LNCaP clone FGC (cell line): Measurements from ENCODE around the gene IGHMBP2.

Source experiments
- DNase-seq: peaks from one replicate; pipeline ENCODE4 v3.0.0-alpha.2; 2011; ENCODE audit warnings: low read depth
- H3K4me3 ChIP-seq: 2 replicates; pipeline ENCODE4 v1.5.1; 2011; ENCODE audit warnings: mild to moderate bottlenecking, low read depth, low read length, control low read depth
- CTCF ChIP-seq: IDR thresholded peaks from 2 replicates; pipeline ENCODE4 v1.5.1; 2012; ENCODE audit warnings: mild to moderate bottlenecking; ENCODE audit not compliant: control insufficient read depth, insufficient read depth; ENCODE audit errors: extremely low read depth

Gene IGHMBP2

DNA sequence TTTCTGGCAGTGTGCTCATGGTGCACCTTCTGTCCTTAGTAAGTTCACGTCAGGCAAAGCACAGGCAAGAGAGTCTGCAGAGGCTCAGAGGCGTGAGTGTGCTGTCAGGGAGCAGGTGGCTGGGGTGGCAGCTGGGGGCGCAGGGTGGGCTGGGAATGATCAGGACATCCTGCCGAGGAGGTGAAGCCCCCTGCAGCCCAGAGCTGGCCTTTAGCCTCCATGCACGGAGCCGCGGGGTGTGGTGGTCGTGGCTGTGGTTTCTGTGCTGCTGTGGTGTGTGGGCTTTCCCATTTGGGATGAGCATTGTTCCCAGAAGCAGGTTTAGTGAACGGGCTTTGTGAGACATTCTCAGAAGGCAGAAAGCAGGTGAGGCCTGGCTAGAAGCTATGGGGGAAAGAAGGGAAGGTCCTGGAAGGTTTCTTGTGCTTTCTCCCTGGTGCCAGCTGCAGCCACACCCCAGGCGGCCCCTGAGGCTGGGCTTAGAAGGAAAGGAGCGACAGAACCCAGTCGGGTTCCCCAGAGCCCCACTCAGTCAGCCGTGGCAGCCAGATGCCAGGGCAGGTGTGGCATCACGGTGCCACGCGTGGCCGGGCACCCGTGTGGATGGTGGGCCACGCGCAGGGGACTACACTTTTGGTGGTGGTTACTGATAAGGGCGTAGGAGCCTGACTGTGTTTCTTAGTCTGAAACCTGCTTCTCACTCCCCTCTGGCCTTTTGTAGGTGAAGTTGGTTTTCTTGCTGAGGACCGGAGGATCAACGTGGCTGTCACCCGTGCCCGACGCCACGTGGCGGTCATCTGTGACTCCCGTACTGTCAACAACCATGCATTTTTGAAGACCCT lies 32.0 kb downstream of the IGHMBP2 start:
- no peak for TF ChIP-seq CTCF
- H3K4me3 ChIP-seq: no peak overlapping the region
- no peak for DNase-seq

DNA sequence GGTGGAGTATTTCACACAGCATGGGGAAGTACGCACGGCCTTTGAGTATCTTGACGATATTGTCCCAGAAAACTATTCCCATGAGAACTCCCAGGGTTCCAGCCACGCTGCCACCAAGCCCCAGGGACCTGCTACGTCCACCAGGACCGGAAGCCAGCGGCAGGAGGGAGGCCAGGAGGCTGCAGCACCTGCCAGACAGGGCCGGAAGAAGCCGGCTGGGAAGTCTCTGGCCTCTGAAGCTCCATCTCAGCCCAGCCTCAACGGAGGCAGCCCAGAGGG lies 32.6 kb downstream of the IGHMBP2 start:
- no peak overlapping the region for H3K4me3 ChIP-seq
- no peak for DNase-seq
- TF ChIP-seq CTCF: no peak

GRCh38 chr11:68936676-68937620 lies 33.3 kb downstream of the IGHMBP2 start:
- H3K4me3 ChIP-seq: no peak overlapping the region
- TF ChIP-seq CTCF: no peak
- DNase-seq: no peak

DNA sequence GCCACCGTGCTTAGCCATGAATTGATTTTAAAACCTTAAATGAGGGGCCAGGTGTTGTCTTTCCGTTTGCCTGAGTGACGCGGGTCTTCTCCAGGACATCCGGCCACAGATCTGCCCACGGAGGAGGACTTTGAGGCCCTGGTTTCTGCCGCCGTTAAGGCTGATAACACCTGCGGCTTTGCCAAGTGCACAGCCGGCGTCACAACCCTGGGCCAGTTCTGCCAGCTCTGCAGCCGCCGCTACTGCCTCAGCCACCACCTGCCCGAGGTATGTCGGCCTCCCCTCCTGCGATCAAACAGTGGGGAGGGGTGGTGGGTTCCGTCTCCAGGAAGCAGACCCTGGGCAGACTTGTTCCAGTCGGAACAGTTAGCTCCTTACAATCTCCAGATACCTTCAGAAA lies 34.4 kb downstream of the IGHMBP2 start:
- no peak overlapping the region for H3K4me3 ChIP-seq
- TF ChIP-seq CTCF: no peak
- DNase-seq: no peak

- H3K4me3 ChIP-seq: no peak overlapping the region
- TF ChIP-seq CTCF: no peak
- no peak for DNase-seq
These were observed 35.3 kb downstream of the IGHMBP2 start for GRCh38 chr11:68938816-68939582.

DNA sequence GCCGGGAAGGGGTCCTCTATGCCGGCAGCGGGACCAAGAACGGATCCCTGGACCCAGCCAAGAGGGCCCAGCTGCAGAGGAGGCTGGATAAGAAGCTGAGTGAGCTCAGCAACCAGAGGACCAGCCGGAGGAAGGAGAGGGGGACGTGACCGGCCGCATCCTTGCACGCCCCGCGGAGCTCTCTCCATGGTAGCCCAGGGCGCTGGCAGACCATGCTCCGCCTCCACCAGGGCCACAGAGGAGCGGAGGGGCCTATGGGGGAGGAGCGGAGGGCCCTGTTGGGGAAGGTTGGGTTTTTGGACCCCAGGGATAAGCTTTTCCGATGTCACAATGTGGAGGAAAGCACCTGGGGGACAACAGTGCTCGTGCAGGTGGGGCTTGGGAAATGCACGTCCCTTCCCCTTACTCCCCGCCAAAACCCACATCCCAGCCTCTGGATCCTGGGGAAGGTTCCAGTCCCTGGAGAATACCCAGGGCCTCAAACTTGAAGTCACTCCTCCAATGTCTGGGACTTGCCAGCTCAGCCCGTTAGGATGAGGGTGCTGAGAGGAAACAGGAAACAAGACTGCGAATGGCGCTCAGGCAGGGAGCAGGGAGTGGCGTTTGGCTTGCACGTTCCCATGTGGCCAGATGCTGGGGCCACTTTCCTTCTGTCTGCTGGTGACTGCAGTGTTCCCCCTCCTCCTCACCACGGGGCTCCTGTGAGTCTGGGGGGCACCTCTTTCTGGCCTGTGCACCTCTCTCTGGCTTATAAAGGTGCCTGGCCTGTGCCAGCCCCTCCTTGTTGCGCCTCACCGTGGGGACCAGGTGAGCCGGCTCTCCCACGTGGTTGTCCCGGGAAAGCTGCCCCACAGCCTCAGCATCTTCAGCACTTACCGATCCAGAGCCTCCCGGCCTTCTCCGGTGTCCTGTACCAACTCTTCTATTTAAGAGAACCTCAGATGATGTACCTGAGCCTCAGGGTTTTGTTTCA lies 36.2 kb downstream of the IGHMBP2 start:
- DNase-seq: no peak
- TF ChIP-seq CTCF: no peak
- H3K4me3 ChIP-seq: no peak overlapping the region
